IPS-18c (cell line): ENCODE results near the gene CENPX.
A peak's percentile ranks its signal among the peaks of the same experiment; 100 is the strongest.

ENCODE experiments used
- H3K4me3 ChIP-seq: 2 replicates; pipeline ENCODE4 v1.7.0; 2013; ENCODE audit warnings: low read depth, mild to moderate bottlenecking, low read length, moderate library complexity; ENCODE audit not compliant: insufficient read depth
- H3K9me3 ChIP-seq: one replicate; pipeline ENCODE4 v1.6.1; 2013; ENCODE audit warnings: mild to moderate bottlenecking, low read length, moderate library complexity; ENCODE audit not compliant: control insufficient read depth, insufficient read depth

CENPX gene

DNA sequence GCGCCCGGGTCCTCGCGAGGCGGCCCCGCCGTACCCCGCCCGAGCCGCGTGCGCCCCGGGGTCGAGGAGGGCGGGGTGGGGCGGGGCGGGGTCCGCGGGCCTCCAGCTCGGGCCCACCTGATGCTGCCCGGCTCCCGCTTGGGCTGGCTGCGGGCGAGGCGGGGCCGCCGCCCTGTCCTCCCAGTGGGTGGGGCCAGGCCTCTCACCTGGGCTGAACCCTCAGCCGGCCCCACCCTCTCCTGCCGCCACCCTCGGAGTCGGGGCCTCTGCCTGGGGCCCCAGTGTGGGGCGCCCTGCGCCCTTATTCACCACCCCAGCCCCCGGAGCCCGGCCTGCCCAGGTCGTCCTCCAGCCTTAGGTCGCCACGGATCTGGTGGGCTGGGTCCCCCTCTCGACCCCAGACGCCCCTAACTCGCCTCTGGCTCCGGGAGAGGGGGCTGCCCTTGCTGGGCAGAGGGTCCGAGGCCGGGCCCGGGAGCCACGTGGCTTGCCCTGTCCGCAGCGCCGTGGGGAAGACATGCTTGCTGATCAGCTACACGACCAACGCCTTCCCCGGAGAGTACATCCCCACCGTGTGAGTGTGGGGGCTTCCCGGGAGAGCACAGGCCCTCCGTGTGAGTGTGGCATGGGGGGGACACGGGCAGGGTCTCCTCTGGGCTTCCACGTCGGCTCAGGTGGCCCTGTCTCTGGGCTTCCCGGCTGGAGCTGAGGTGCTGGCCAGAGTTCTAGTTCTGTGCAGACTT is 9.4 kb upstream of the CENPX start:
- peak overlapping the region; percentile 76 for H3K4me3 ChIP-seq
- H3K9me3 ChIP-seq: no peaks in the 10 kb centered on the region

- Histone ChIP-seq H3K9me3 (no peaks in the 10 kb centered on the region), H3K4me3 (peak within 1 kb of the TSS; percentile 78)
Observed at GRCh38 chr17:82031303-82031884, 8.7 kb upstream of the CENPX start, which contains the start of gene RAC3. Gene RAC3 (plus strand): TSS chr17:82031678. CDS start chr17:82031762, 84 bp downstream.

DNA sequence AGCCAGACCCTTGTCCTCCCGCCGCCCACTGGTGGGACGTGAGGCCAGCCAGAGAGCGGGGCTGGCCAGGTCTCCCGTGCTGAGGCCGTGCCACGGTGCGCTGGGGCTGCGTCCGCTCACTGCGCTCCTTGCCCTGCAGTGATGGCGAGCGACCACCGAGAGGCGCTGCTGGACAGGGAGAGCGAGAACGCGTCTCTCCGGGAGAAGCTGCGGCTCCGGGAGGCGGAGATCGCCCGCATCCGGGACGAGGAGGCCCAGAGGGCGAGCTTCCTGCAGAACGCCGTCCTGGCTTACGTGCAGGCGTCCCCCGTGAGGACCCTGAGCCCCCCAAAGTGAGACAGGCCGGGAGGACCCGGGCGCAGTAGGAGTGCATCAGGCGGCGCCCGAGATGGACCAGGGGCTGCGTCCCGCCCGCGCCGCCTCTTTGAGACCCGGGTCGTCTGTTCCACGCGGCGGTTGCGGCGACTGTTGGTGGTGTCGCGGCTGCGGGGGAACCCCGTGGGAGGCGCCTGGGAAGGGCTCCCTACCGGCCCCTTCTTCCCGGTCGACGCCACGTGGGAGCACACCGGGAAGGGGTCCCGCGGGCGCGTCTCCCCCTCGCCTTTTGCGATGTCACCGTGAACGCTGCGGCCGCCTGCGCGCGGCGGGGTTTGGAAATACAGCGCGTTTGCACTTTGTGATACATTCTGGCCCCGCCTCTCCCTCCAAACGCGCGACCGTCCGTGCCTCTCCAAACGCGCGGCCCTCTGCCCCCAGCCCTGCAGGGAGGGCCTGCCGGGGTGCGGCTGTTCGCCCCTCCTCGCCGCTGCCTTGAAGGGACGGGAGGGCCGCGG is 8.0 kb upstream of the CENPX start:
- H3K9me3 ChIP-seq: no peaks in the 10 kb centered on the region
- H3K4me3 ChIP-seq: peak overlapping the region; percentile 78

DNA sequence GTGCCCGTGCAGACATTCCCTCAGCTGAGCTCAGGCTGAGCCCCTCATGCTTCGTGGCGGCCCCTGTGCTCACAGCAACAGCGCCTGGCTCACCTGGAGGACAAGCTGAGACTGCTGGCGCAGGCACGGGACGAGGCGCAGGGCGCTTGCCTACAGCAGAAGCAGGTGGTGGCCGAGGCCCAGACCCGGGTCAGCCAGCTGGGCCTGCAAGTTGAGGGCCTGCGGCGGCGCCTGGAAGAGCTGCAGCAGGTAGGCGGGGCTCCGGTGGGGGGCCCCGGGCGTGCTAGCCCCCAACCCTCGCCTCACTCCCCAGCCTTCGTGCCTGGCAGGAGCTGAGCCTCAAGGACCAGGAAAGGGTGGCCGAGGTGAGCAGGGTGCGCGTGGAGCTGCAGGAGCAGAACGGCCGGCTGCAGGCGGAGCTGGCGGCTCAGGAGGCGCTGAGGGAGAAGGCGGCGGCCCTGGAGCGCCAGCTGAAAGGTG is 7.4 kb upstream of the CENPX start:
- no peak overlapping the region for H3K4me3 ChIP-seq

GRCh38 chr17:82029391-82029790 is 6.7 kb upstream of the CENPX start:
- no peaks in the 10 kb centered on the region for H3K9me3 ChIP-seq
- no peak overlapping the region for H3K4me3 ChIP-seq

More for the DNA sequence above, 7.4 kb upstream of the CENPX start:
- no peaks in the 10 kb centered on the region for H3K9me3 ChIP-seq

DNA sequence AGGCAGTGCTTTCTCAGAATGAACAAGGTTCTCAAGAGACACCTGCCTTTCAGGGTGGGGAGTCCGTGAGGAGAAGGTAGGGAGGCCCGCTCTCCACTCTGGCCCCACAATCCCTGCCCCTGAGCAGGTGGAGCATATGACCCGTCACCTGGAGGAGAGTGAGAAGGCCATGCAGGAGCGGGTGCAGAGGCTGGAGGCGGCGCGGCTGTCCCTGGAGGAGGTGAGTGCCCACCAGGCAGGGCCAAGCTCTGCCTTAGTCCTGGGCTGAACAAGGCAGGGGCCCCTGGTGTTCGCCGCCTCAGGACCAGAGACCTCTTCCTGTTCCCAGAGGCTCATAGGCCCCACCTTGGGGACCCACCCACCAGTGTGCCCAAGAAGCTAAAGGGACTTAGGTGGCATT is 6.3 kb upstream of the CENPX start:
- Histone ChIP-seq H3K4me3 (no peak overlapping the region), H3K9me3 (no peaks in the 10 kb centered on the region)

GRCh38 chr17:82028246-82028645 is 5.6 kb upstream of the CENPX start:
- H3K9me3 ChIP-seq: no peaks in the 10 kb centered on the region
- no peak overlapping the region for H3K4me3 ChIP-seq

DNA sequence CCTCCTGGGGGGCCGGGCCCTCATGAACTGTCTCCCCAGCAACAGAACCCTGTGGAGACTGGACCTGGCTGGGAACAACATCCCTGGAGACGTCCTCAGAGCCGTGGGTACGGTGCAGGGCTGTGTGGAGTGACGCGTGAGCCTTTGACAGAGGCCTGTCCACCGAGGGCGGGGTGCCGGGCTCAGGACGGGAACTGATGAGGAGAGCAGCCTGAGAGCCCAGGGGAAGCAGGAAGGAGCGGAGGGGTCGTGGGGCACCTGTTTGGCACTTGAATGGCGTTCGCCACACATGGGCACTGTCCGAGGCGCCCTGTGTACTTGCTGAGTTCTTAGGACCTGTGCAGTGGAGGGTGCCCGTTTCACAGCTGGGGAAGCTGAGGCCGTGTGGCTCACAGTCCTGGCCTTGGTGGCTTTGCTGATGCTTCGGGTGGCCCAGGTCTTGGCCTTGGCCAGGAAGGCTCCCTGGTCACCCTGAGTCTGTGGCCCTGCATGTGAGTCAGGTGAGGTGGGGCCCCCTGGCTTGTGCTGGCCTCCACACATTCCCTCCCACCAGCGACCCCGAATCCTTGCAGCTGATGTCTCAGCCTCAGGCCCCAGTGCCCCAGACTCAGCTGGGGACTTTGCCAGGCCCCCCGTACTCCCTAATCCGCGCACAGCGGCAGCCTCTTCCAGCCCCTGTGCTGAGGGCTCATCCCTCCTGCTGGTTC is 2.9 kb upstream of the CENPX start:
- H3K4me3 ChIP-seq: no peak overlapping the region
- no peaks in the 10 kb centered on the region for H3K9me3 ChIP-seq

DNA sequence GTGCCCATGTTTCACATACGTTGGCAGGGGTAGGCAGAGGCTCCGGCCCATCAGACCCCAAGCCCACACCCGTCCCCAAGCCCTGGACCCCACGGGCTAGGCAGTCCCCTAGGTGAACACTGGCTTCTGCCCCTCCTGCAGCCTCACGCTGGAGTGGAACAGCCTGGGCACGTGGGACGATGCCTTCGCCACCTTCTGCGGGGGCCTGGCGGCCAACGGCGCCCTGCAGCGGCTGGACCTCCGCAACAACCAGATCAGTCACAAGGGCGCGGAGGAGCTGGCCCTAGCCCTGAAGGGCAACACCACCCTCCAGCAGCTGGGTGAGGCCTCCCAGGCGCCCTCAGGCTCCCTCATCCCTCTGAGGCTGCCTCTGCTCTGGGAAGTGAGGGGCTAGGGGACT is 2.2 kb upstream of the CENPX start:
- no peaks in the 10 kb centered on the region for H3K9me3 ChIP-seq
- no peak overlapping the region for H3K4me3 ChIP-seq

DNA sequence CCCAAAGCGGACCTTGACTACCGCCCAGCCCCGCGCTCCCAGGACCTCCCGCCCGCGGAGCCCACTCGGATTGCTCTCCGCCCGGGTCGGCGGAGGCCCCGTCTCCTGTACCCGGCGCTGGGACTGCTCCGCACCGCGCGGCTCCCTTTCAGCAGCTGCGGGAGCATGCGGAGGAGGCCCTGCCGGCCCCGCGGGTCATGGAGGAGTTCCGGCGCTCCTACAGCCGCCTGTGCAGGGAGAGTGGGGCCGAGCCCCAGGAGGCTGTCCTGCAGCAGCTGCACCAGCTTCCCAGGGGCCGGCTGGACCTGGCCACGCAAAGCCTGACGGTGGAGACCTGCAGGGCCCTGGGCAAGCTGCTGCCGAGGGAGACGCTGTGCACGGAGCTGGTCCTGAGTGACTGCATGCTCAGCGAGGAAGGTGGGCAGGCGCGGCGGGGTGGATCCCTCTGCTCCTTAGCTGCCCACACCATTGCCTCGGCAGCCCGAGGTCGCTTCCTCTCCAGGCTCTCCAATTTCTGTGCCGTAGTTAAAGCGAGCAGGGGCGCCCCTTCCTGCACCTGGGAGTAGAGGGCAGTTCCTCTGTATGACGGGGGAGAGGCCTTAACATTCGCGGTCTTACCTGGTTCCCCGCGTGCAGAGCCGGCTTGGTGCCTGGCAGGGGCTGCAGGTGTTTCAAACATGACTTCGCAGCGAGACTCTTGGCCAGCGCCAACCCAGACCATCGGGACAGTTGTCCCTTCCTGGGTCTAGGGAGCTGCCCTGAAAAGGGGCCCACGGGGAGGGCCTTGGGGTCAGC is 966 bp upstream of the CENPX start:
- H3K9me3 ChIP-seq: no peaks in the 10 kb centered on the region
- H3K4me3 ChIP-seq: peak overlapping the region; percentile 81

GRCh38 chr17:82022981-82023446 is 336 bp upstream of the CENPX start, which contains the start of gene LRRC45:
Gene LRRC45 (plus strand): TSS chr17:82023305. CDS start chr17:82023644, 339 bp downstream.
- Histone ChIP-seq H3K9me3 (no peaks in the 10 kb centered on the region), H3K4me3 (peak within 1 kb of the TSS; percentile 84)

DNA sequence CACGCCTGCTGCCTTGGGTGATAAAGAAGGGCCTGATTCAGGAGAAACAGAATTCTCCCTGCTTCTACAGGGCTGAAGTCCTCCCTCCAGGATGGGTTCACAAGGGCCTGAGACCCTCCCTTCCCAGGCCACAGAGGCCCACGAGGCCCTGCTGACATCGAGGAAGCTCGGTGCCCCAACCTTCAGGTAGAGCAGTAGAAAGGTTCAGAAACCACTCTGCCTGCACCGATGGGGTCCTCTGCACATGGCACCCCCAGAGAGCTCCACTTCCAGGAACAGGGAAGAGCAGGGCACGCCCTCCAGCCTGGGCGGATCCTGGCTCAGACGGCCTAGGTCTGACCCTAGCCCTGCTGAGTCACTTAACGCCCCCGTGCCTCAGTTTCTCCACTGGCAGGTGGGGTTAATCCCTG is 773 bp downstream of the CENPX start:
- Histone ChIP-seq H3K9me3 (no peaks in the 10 kb centered on the region), H3K4me3 (peak overlapping the region; percentile 84)

- Histone ChIP-seq H3K9me3 (no peaks in the 10 kb centered on the region), H3K4me3 (peak overlapping the region; percentile 84)
Observed at GRCh38 chr17:82021107-82021899, 1.4 kb downstream of the CENPX start.

GRCh38 chr17:82020572-82021106 is 2.0 kb downstream of the CENPX start:
- Histone ChIP-seq H3K9me3 (no peaks in the 10 kb centered on the region), H3K4me3 (no peak overlapping the region)
